Measurements from ENCODE around the gene GSS.

GSS gene

DNA sequence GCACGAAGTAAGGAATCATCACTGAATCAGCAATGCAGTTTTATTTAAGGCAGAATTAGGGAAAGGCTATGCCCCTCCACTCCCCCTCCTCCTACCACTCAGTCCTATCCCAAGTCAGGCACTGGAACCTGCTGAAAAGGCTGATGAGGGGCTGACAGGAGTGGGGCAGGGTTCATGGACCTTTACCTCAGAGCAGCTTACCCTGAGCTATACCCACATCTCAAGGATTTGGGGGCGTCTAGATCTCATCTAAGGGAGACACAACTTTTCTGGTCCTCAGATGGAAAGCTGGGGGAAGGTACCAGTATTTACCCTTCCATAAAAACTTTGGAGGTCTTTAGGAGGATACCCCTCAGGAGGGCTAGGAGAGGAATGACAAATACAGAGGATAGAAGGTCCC, 27.2 kb downstream of the GSS start:
- Histone ChIP-seq H3K27ac (ENCODE audit: low read length) (no peak overlapping the region), H3K9me3 (ENCODE audit: insufficient read depth, low read depth, low read length) (no peaks in the 10 kb centered on the region; the same call in 1 of the 2 replicates), H3K36me3 (ENCODE audit: insufficient read depth, low read depth, low read length) (peaks cover 68% of the 10 kb centered on the region), H3K4me1 (ENCODE audit: insufficient read depth, low read length) (no peaks in the 10 kb centered on the region), H3K4me3 (ENCODE audit: low read length) (no peak overlapping the region), H3K27me3 (ENCODE audit: insufficient read depth, low read length) (no peaks in the 10 kb centered on the region), H3K9ac (ENCODE audit: low read depth, low read length) (no peak overlapping the region)

GRCh38 chr20:34927736-34928135, 27.9 kb downstream of the GSS start:
- H3K27ac ChIP-seq (ENCODE audit: low read length): no peak overlapping the region
- no peak overlapping the region for H3K9ac ChIP-seq (ENCODE audit: low read depth, low read length)
- peaks cover 67% of the 10 kb centered on the region for H3K36me3 ChIP-seq (ENCODE audit: insufficient read depth, low read depth, low read length)
- no peaks in the 10 kb centered on the region for H3K4me1 ChIP-seq (ENCODE audit: insufficient read depth, low read length)
- no peaks in the 10 kb centered on the region for H3K27me3 ChIP-seq (ENCODE audit: insufficient read depth, low read length)
- no peak overlapping the region for H3K4me3 ChIP-seq (ENCODE audit: low read length)
- no peaks in the 10 kb centered on the region; the same call in 1 of the 2 replicates for H3K9me3 ChIP-seq (ENCODE audit: insufficient read depth, low read depth, low read length)

GRCh38 chr20:34926581-34926980, 29.0 kb downstream of the GSS start:
- peaks cover 59% of the 10 kb centered on the region for H3K36me3 ChIP-seq (ENCODE audit: insufficient read depth, low read depth, low read length)
- H3K27ac ChIP-seq (ENCODE audit: low read length): no peak overlapping the region
- H3K27me3 ChIP-seq (ENCODE audit: insufficient read depth, low read length): no peaks in the 10 kb centered on the region

DNA sequence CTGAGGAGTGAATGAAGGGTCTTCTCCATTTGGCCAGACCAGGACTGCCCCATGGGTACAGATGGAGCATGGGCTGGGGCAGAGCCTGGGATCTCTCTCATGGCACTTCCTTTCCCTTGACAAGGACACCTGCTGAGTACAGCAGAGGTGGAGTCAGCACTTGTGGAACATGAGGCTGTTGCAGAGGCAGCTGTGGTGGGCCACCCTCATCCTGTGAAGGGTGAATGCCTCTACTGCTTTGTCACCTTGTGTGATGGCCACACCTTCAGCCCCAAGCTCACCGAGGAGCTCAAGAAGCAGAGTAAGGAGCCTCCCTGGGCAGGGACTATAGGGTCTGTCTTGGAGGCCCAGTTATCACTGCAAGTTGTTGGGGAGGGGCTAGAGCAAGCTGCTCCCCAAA, 29.6 kb downstream of the GSS start:
- Histone ChIP-seq H3K9ac (ENCODE audit: low read depth, low read length) (no peak overlapping the region), H3K27ac (ENCODE audit: low read length) (no peak overlapping the region), H3K9me3 (ENCODE audit: insufficient read depth, low read depth, low read length) (no peaks in the 10 kb centered on the region; the same call in 1 of the 2 replicates), H3K4me1 (ENCODE audit: insufficient read depth, low read length) (no peaks in the 10 kb centered on the region), H3K27me3 (ENCODE audit: insufficient read depth, low read length) (no peaks in the 10 kb centered on the region), H3K36me3 (ENCODE audit: insufficient read depth, low read depth, low read length) (peaks cover 53% of the 10 kb centered on the region), H3K4me3 (ENCODE audit: low read length) (no peak overlapping the region)

More at GRCh38 chr20:34926581-34926980, 29.0 kb downstream of the GSS start:
- H3K9me3 ChIP-seq (ENCODE audit: insufficient read depth, low read depth, low read length): no peaks in the 10 kb centered on the region; the same call in 1 of the 2 replicates
- no peaks in the 10 kb centered on the region for H3K4me1 ChIP-seq (ENCODE audit: insufficient read depth, low read length)
- no peak overlapping the region for H3K4me3 ChIP-seq (ENCODE audit: low read length)
- H3K9ac ChIP-seq (ENCODE audit: low read depth, low read length): no peak overlapping the region

DNA sequence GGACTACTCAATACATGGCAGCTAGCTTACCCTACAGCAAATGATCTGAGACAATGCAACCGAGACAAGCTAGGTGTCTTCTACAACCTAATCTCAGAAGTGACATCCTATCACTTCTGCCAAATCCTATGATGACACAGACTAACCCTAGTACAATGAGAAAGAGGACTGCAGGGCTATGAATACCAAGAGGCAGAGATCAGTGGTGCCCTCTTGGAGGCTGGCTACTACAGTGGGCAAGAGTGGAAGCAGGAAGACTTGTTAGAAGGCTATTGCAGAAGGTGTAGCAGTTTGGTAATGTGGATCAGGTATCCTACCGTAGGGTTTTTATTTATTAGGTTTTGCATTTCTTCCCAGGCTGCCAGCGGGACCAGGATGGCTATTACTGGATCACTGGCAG, 30.3 kb downstream of the GSS start:
- Histone ChIP-seq H3K9me3 (ENCODE audit: insufficient read depth, low read depth, low read length) (no peaks in the 10 kb centered on the region; the same call in 1 of the 2 replicates), H3K36me3 (ENCODE audit: insufficient read depth, low read depth, low read length) (peaks cover 47% of the 10 kb centered on the region), H3K27ac (ENCODE audit: low read length) (no peak overlapping the region), H3K27me3 (ENCODE audit: insufficient read depth, low read length) (no peaks in the 10 kb centered on the region), H3K9ac (ENCODE audit: low read depth, low read length) (no peak overlapping the region), H3K4me1 (ENCODE audit: insufficient read depth, low read length) (no peaks in the 10 kb centered on the region), H3K4me3 (ENCODE audit: low read length) (no peak overlapping the region)

DNA sequence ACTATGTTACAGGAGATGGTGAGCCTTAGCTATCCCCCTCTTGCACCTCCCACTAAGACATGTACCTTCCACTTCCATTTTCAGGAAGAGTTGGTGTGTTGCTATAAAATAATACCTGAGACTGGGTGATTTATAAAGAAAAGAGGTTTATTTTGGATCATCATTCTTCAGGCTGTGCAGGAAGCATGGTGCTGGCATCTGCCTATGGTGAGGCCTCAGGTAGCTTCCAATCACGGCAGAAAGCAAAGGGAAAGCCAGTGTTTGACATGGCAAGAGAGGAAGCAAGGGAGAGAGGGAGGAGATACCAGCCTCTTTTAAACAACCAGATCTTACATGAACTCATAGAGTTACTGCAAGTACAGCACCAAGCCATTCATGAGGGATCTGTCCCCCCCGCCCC, 32.2 kb downstream of the GSS start:
- Histone ChIP-seq H3K4me3 (ENCODE audit: low read length) (no peak overlapping the region), H3K4me1 (ENCODE audit: insufficient read depth, low read length) (no peaks in the 10 kb centered on the region), H3K27me3 (ENCODE audit: insufficient read depth, low read length) (no peaks in the 10 kb centered on the region), H3K9ac (ENCODE audit: low read depth, low read length) (no peak overlapping the region), H3K36me3 (ENCODE audit: insufficient read depth, low read depth, low read length) (peaks cover 32% of the 10 kb centered on the region), H3K27ac (ENCODE audit: low read length) (no peak overlapping the region), H3K9me3 (ENCODE audit: insufficient read depth, low read depth, low read length) (no peaks in the 10 kb centered on the region; the same call in 1 of the 2 replicates)

DNA sequence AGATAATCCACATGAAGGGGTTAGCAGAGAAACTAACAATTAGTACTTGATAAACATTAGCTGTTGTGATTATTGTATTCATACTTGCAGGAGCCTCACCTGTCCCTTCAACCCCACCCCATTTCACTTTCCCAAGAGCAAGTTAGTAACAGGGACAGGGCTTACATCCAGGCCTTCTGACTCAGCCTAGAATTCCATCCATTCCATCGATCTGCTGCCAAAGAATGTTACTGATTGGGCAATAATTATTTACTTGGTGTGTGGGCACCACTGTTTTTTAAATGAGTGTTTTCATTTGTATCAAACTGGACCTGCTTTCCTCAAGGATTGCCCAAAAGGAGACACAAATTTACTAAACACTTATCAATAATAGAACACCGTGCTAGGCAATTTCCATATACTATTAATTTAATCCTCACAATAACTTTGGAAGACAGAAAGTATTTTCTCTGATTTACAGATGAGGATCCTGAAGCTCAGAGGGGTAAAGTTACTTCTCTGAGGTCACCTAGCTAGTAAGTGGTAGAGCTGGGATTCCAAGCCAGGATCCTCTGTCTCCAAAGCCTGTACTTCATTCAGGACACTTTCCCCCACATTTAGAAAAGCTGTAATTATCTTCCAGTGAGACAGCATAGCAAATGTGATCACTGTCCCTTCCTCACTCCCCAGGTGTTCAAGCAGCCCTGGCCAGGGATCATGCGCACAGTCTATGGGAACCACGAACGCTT, 32.8 kb downstream of the GSS start:
- no peaks in the 10 kb centered on the region for H3K4me1 ChIP-seq (ENCODE audit: insufficient read depth, low read length)
- H3K9me3 ChIP-seq (ENCODE audit: insufficient read depth, low read depth, low read length): no peaks in the 10 kb centered on the region; the same call in 1 of the 2 replicates
- H3K27ac ChIP-seq (ENCODE audit: low read length): no peak overlapping the region
- no peak overlapping the region for H3K4me3 ChIP-seq (ENCODE audit: low read length)
- peaks cover 26% of the 10 kb centered on the region for H3K36me3 ChIP-seq (ENCODE audit: insufficient read depth, low read depth, low read length)
- H3K27me3 ChIP-seq (ENCODE audit: insufficient read depth, low read length): no peaks in the 10 kb centered on the region
- no peak overlapping the region for H3K9ac ChIP-seq (ENCODE audit: low read depth, low read length)

DNA sequence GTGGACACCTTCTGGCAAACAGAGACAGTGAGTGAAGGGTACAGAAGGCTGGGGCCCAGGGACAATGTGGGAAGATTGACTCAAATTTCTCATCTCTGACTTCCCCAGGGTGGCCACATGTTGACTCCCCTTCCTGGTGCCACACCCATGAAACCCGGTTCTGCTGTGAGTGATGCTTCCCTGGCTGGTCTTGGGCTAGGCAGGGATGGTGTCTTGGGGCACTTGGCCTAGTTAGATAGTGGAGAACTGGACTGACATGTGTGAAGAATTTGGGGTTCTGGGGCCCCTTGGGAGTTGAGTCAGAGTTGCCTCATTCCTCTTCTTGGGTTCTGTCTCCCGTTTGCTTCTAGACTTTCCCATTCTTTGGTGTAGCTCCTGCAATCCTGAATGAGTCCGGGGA, 34.2 kb downstream of the GSS start:
- no peaks in the 10 kb centered on the region for H3K4me1 ChIP-seq (ENCODE audit: insufficient read depth, low read length)

GRCh38 chr20:34920055-34920454, 35.6 kb downstream of the GSS start:
- H3K27me3 ChIP-seq (ENCODE audit: insufficient read depth, low read length): no peaks in the 10 kb centered on the region
- H3K4me1 ChIP-seq (ENCODE audit: insufficient read depth, low read length): no peaks in the 10 kb centered on the region

More for the DNA sequence above, 34.2 kb downstream of the GSS start:
- H3K27ac ChIP-seq (ENCODE audit: low read length): no peak overlapping the region
- H3K36me3 ChIP-seq (ENCODE audit: insufficient read depth, low read depth, low read length): peaks cover 14% of the 10 kb centered on the region; the same call in 1 of the 2 replicates
- H3K9me3 ChIP-seq (ENCODE audit: insufficient read depth, low read depth, low read length): no peaks in the 10 kb centered on the region; the same call in 1 of the 2 replicates
- no peak overlapping the region for H3K4me3 ChIP-seq (ENCODE audit: low read length)
- H3K9ac ChIP-seq (ENCODE audit: low read depth, low read length): no peak overlapping the region
- no peaks in the 10 kb centered on the region for H3K27me3 ChIP-seq (ENCODE audit: insufficient read depth, low read length)

GRCh38 chr20:34916774-34917354, 38.7 kb downstream of the GSS start:
- H3K4me1 ChIP-seq (ENCODE audit: insufficient read depth, low read length): no peaks in the 10 kb centered on the region
- no peaks in the 10 kb centered on the region; the same call in 1 of the 2 replicates for H3K36me3 ChIP-seq (ENCODE audit: insufficient read depth, low read depth, low read length)
- no peaks in the 10 kb centered on the region for H3K9me3 ChIP-seq (ENCODE audit: insufficient read depth, low read depth, low read length)
- H3K27me3 ChIP-seq (ENCODE audit: insufficient read depth, low read length): no peaks in the 10 kb centered on the region
- no peak overlapping the region for H3K27ac ChIP-seq (ENCODE audit: low read length)
- no peak overlapping the region for H3K4me3 ChIP-seq (ENCODE audit: low read length)
- no peak overlapping the region for H3K9ac ChIP-seq (ENCODE audit: low read depth, low read length)

More at GRCh38 chr20:34920055-34920454, 35.6 kb downstream of the GSS start:
- H3K9ac ChIP-seq (ENCODE audit: low read depth, low read length): no peak overlapping the region
- no peaks in the 10 kb centered on the region; the same call in 1 of the 2 replicates for H3K9me3 ChIP-seq (ENCODE audit: insufficient read depth, low read depth, low read length)
- H3K36me3 ChIP-seq (ENCODE audit: insufficient read depth, low read depth, low read length): peaks cover 8% of the 10 kb centered on the region; the same call in 1 of the 2 replicates
- no peak overlapping the region for H3K4me3 ChIP-seq (ENCODE audit: low read length)
- H3K27ac ChIP-seq (ENCODE audit: low read length): no peak overlapping the region

DNA sequence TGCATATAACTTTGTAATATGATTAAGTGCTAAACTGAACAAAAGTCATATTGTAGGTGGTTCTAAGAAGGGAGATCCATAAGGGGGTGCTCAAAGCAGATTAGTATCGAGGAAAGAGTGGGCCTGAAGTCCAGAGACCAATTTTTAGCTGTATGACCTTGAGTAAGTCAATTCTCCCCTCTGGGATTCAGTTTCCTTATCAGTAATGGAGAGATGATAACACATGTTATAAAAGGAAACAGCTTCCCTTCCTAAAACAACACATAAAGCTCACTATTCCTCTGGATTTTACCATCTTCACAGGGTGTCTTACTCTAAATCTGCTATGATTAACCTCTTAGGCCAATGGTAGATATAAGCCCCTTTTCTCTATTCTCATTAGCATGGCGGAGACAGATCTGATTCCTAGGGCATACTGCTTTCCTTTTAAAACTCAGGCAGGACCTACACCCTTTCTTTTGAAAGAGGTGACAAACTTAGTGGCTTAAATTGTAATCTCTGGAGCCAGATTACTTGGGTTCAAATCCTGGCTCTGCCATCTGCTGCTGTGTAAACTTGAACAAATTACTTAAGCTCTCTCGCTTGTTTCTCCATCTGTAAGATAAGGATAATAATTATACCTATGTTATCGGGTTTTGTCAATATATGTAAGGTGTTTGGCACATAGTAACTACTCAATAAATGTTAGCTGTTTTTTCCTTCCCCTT, 39.7 kb downstream of the GSS start:
- H3K27ac ChIP-seq (ENCODE audit: low read length): no peak overlapping the region
- no peaks in the 10 kb centered on the region for H3K4me1 ChIP-seq (ENCODE audit: insufficient read depth, low read length)
- H3K27me3 ChIP-seq (ENCODE audit: insufficient read depth, low read length): no peaks in the 10 kb centered on the region
- H3K36me3 ChIP-seq (ENCODE audit: insufficient read depth, low read depth, low read length): no peaks in the 10 kb centered on the region; the same call in 1 of the 2 replicates
- H3K9ac ChIP-seq (ENCODE audit: low read depth, low read length): no peak overlapping the region
- H3K9me3 ChIP-seq (ENCODE audit: insufficient read depth, low read depth, low read length): no peaks in the 10 kb centered on the region
- no peak overlapping the region for H3K4me3 ChIP-seq (ENCODE audit: low read length)

Data from iPS-20b (cell line).